ENCODE measurements around the gene CCDC9B. TPM values are rescaled to one million over a fixed set of nuclear protein-coding genes. Genes with fewer than 3 reads are reported as not detected.

CCDC9B gene
- total RNA-seq = 1 to 10 TPM; 1.4 to 2.3 TPM

DNA sequence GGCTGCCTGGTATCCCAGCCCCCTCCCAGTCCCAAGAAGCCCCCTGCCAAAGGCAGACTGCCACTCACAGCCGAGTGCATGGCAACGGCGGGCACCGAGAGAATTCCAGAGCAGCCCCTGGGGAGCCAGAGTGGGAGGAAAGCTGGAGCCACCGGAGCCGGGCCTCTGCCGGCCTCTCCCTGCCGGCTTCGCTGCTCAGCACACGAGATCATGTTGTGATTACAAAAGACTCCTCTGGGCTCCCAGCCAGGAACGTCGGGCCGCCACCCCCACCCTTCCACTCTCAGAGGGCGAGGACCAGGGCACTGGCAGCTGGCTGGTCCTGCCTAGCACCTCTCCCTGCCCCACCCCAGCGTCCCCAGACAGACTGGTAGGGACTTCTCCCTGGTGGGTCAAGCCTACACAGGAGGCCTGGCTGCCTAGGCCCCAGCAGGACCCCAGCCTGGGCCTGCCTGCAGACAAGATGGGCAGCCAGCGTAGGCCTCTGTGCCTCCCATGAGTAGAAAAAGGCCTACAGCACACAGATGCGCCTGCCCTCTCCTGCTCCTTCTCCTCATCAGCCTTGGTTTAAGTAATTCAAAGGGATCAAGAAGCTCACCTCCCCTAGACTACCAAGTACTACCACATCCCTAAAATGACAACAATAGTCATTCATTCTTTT lies at the start of gene CCDC9B:
Gene CCDC9B (minus strand): TSS at position 200 of the 661 bp plus-strand sequence. CDS start 120 bp downstream, at position 80.
- H3K9me3 Mint-ChIP-seq = no peaks in the 10 kb centered on the region
- ATAC-seq (no peak), DNase-seq (no peak)
- ChIA-PET POLR2A (interaction anchor here (1.3 kb wide), 1 partner anchor 12 kb away, joined by 3 read pairs; no protein-coding TSS in a partner anchor), CTCF (interaction anchor here (1.3 to 12.4 kb wide), 8 partner anchors 12 to 124 kb away, joined by 3 to 376 read pairs (median 142); partner anchors contain the start of genes DISP2, INAFM2, PHGR1 and PLCB2)
- no peaks in the 10 kb centered on the region for H3K36me3 Mint-ChIP-seq (ENCODE audit: low read depth)
- TF ChIP-seq CTCF (IDR thresholded peaks at IDR 0.05) = no peak
- H3K4me1 Mint-ChIP-seq (ENCODE audit: low read depth) = peaks cover 2% of the 10 kb centered on the region
- H3K27ac Mint-ChIP-seq = no peak within 1 kb of the TSS
- intact Hi-C loops (cut with micrococcal nuclease) = no loop called here
- H3K27me3 Mint-ChIP-seq = no peaks in the 10 kb centered on the region
- H3K4me3 Mint-ChIP-seq = no peak within 1 kb of the TSS

DNA sequence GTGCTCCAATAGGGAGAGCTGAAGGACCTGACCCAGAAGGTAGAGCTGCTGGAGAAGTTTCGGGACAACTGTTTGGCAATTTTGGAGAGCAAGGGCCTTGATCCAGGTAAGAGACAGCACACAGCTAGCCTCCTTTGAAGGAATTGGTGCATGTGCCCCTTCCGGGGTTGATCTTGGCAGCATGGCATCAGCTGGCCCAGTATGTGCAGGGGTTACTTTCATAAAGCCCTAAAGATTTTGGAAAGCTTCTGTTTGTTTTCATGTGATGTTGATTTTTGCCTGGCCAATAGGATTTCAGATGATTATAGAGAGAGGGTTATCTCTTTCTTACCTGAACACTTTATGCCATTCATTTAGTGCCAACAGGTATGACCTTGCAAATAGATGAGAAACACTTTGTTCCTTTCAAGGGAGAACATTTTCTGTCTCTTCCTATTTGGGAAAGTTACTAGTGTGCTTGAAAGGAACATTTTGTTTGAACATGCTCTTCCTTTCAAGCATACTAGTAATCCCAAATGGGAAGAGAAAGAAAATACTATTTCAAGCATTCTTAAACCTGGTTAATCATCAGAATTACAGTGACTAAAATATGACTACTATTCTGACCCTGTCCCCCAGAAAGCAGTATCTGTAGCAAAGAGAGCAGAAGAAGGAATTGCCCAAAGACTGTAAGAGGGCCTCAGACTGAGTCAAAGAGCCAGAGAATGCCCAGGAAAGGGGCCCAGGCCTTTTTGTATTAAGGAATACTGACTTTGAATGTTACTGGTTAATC lies 49.3 kb upstream of the CCDC9B start:
- POLR2A ChIA-PET = interaction anchor here (1.1 kb wide), 1 partner anchor 30 kb away, joined by 3 read pairs; no protein-coding TSS in a partner anchor
- Mint-ChIP-seq H3K27ac (peak overlapping the region; percentile 18), H3K27me3 (no peaks in the 10 kb centered on the region), H3K9me3 (no peaks in the 10 kb centered on the region), H3K36me3 (ENCODE audit: low read depth) (peaks cover 60% of the 10 kb centered on the region), H3K4me3 (no peak overlapping the region), H3K4me1 (ENCODE audit: low read depth) (peaks cover 2% of the 10 kb centered on the region)
- TF ChIP-seq CTCF (IDR thresholded peaks at IDR 0.05) = no peak
- intact Hi-C loops (cut with micrococcal nuclease) = no loop called here
- CTCF ChIA-PET = interaction anchor here (1.1 to 1.8 kb wide), 3 partner anchors 15 to 51 kb away, joined by 3 to 7 read pairs (median 3); partner anchors contain the start of genes BAHD1 and IVD
- no peak for DNase-seq
- ATAC-seq = no peak

- no peak for TF ChIP-seq CTCF (IDR thresholded peaks at IDR 0.05)
- Mint-ChIP-seq H3K4me1 (ENCODE audit: low read depth) (peaks cover 8% of the 10 kb centered on the region), H3K4me3 (no peak overlapping the region), H3K27ac (peak overlapping the region; percentile 18), H3K9me3 (no peaks in the 10 kb centered on the region), H3K27me3 (no peaks in the 10 kb centered on the region), H3K36me3 (ENCODE audit: low read depth) (peaks cover 68% of the 10 kb centered on the region)
- CTCF ChIA-PET = interaction anchor here (0.6 to 1.8 kb wide), 4 partner anchors 16 to 51 kb away, joined by 3 to 7 read pairs (median 3); partner anchors contain the start of genes BAHD1, DISP2 and IVD
- intact Hi-C loops (cut with micrococcal nuclease) = no loop called here
- POLR2A ChIA-PET = interaction anchor here (1.1 kb wide), 1 partner anchor 31 kb away, joined by 3 read pairs; no protein-coding TSS in a partner anchor
- ATAC-seq (no peak), DNase-seq (no peak)
These were observed 48.4 kb upstream of the CCDC9B start for GRCh38 chr15:40388941-40389823.

GRCh38 chr15:40386480-40386879 lies 45.7 kb upstream of the CCDC9B start:
- Mint-ChIP-seq H3K27me3 (no peaks in the 10 kb centered on the region), H3K4me3 (no peak overlapping the region), H3K36me3 (ENCODE audit: low read depth) (peaks cover 61% of the 10 kb centered on the region), H3K27ac (no peak overlapping the region), H3K9me3 (no peaks in the 10 kb centered on the region), H3K4me1 (ENCODE audit: low read depth) (peaks cover 18% of the 10 kb centered on the region)
- ChIA-PET CTCF (interaction anchor here (1.5 to 2.1 kb wide), 4 partner anchors 18 to 112 kb away, joined by 3 to 8 read pairs (median 6); no protein-coding TSS in a partner anchor), POLR2A (interaction anchor here (0.6 to 1.5 kb wide), 6 partner anchors 11 to 570 kb away, joined by 3 to 5 read pairs (median 3); no protein-coding TSS in a partner anchor)
- TF ChIP-seq CTCF (IDR thresholded peaks at IDR 0.05) = no peak
- DNase-seq (no peak), ATAC-seq (no peak)
- intact Hi-C loops (cut with micrococcal nuclease) = no loop called here

Data from activated CD8-positive, alpha-beta T cell treated with anti-CD3 and anti-CD28 coated beads for 36 hours (primary cell).